ENCODE measurements around the gene KRTAP4-3.

KRTAP4-3 gene

GRCh38 chr17:41153856-41154255, 14.2 kb downstream of the KRTAP4-3 start:
- H3K27me3 ChIP-seq (ENCODE audit: control insufficient read depth in 3 of 3, insufficient read depth in 3 of 3, low read depth in 1 of 3, low read length in 3 of 3), result no peaks in the 10 kb centered on the region
- H2BK120ac ChIP-seq (ENCODE audit: low read depth, low read length), result no peak overlapping the region
- no peak overlapping the region for H2AK5ac ChIP-seq (ENCODE audit: low read depth, low read length)
- no peak overlapping the region for H3K18ac ChIP-seq (ENCODE audit: low read length)
- H2BK15ac ChIP-seq (ENCODE audit: low read length), result no peak overlapping the region
- H3K14ac ChIP-seq (ENCODE audit: low read length), result no peak overlapping the region
- no peaks in the 10 kb centered on the region for H3K36me3 ChIP-seq (replicated peaks in 1 of 2; ENCODE audit: control insufficient read depth in 2 of 2, insufficient read depth in 2 of 2, low read length in 2 of 2)
- H3K79me1 ChIP-seq (ENCODE audit: low read depth, low read length), result no peaks in the 10 kb centered on the region
- H2BK5ac ChIP-seq (ENCODE audit: low read length), result no peak overlapping the region
- DNase-seq (ENCODE audit: low spot score), result no peak
- no peak overlapping the region for H3K4ac ChIP-seq (ENCODE audit: low read length)
- H2BK12ac ChIP-seq (ENCODE audit: low read length), result no peak overlapping the region
- H4K91ac ChIP-seq (ENCODE audit: low read depth, low read length, poor library complexity), result no peak overlapping the region
- H3K23ac ChIP-seq (ENCODE audit: low read depth, low read length, poor library complexity), result no peak overlapping the region
- no peak overlapping the region for H3K9ac ChIP-seq (ENCODE audit: low read depth, low read length, poor library complexity)
- H4K8ac ChIP-seq (ENCODE audit: low read depth, low read length), result no peak overlapping the region
- no peak overlapping the region for H3K27ac ChIP-seq (replicated peaks; ENCODE audit: low read length)
- H3K9me3 ChIP-seq (replicated peaks in 1 of 2; ENCODE audit: control insufficient read depth in 2 of 2, insufficient read depth in 1 of 2, low read depth in 1 of 2, low read length in 2 of 2), result no peaks in the 10 kb centered on the region
- no peak overlapping the region for H3K4me2 ChIP-seq (ENCODE audit: insufficient read depth, low read length, poor library complexity, severe bottlenecking)
- H3K4me1 ChIP-seq (ENCODE audit: control insufficient read depth in 2 of 2, insufficient read depth in 1 of 2, low read depth in 1 of 2, low read length in 2 of 2), result no peaks in the 10 kb centered on the region
- H3K4me3 ChIP-seq (ENCODE audit: low read length in 2 of 2), result no peak overlapping the region
- WGBS, 2 donors (ENCODE audit: extremely low coverage in 2 of 2, insufficient read length in 2 of 2, insufficient replicate concordance in 1 of 2), result no CpG with 5 or more reads among the region's 2 CpGs
- no peak overlapping the region for H2AFZ ChIP-seq (ENCODE audit: low read length)

- H4K91ac ChIP-seq (ENCODE audit: low read depth, low read length, poor library complexity), result no peak overlapping the region
- no peak overlapping the region for H3K27ac ChIP-seq (replicated peaks; ENCODE audit: low read length)
- no peaks in the 10 kb centered on the region for H3K27me3 ChIP-seq (ENCODE audit: control insufficient read depth in 3 of 3, insufficient read depth in 3 of 3, low read depth in 1 of 3, low read length in 3 of 3)
- H3K14ac ChIP-seq (ENCODE audit: low read length), result no peak overlapping the region
- H3K4me1 ChIP-seq (ENCODE audit: control insufficient read depth in 2 of 2, insufficient read depth in 1 of 2, low read depth in 1 of 2, low read length in 2 of 2), result no peaks in the 10 kb centered on the region
- H3K23ac ChIP-seq (ENCODE audit: low read depth, low read length, poor library complexity), result no peak overlapping the region
- H2BK15ac ChIP-seq (ENCODE audit: low read length), result no peak overlapping the region
- H2BK12ac ChIP-seq (ENCODE audit: low read length), result no peak overlapping the region
- H3K36me3 ChIP-seq (replicated peaks in 1 of 2; ENCODE audit: control insufficient read depth in 2 of 2, insufficient read depth in 2 of 2, low read length in 2 of 2), result no peaks in the 10 kb centered on the region
- no peak overlapping the region for H4K8ac ChIP-seq (ENCODE audit: low read depth, low read length)
- DNase-seq (ENCODE audit: low spot score), result no peak
- no CpG with 5 or more reads among the region's 2 CpGs for WGBS, 2 donors (ENCODE audit: extremely low coverage in 2 of 2, insufficient read length in 2 of 2, insufficient replicate concordance in 1 of 2)
- H3K79me1 ChIP-seq (ENCODE audit: low read depth, low read length), result no peaks in the 10 kb centered on the region
- no peak overlapping the region for H3K4me3 ChIP-seq (ENCODE audit: low read length in 2 of 2)
- no peak overlapping the region for H3K4ac ChIP-seq (ENCODE audit: low read length)
- H2AFZ ChIP-seq (ENCODE audit: low read length), result no peak overlapping the region
- no peak overlapping the region for H2AK5ac ChIP-seq (ENCODE audit: low read depth, low read length)
- no peak overlapping the region for H3K4me2 ChIP-seq (ENCODE audit: insufficient read depth, low read length, poor library complexity, severe bottlenecking)
- H2BK5ac ChIP-seq (ENCODE audit: low read length), result no peak overlapping the region
- H3K9ac ChIP-seq (ENCODE audit: low read depth, low read length, poor library complexity), result no peak overlapping the region
- no peak overlapping the region for H2BK120ac ChIP-seq (ENCODE audit: low read depth, low read length)
- H3K9me3 ChIP-seq (replicated peaks in 1 of 2; ENCODE audit: control insufficient read depth in 2 of 2, insufficient read depth in 1 of 2, low read depth in 1 of 2, low read length in 2 of 2), result no peaks in the 10 kb centered on the region
- no peak overlapping the region for H3K18ac ChIP-seq (ENCODE audit: low read length)
Observed at GRCh38 chr17:41151525-41151924, 16.5 kb downstream of the KRTAP4-3 start.

- no peak overlapping the region for H2AFZ ChIP-seq (ENCODE audit: low read length)
- no peak overlapping the region for H2AK5ac ChIP-seq (ENCODE audit: low read depth, low read length)
- no peak overlapping the region for H3K23ac ChIP-seq (ENCODE audit: low read depth, low read length, poor library complexity)
- H3K4me3 ChIP-seq (ENCODE audit: low read length in 2 of 2), result no peak overlapping the region
- no peaks in the 10 kb centered on the region for H3K9me3 ChIP-seq (replicated peaks in 1 of 2; ENCODE audit: control insufficient read depth in 2 of 2, insufficient read depth in 1 of 2, low read depth in 1 of 2, low read length in 2 of 2)
- no peaks in the 10 kb centered on the region for H3K79me1 ChIP-seq (ENCODE audit: low read depth, low read length)
- no peak overlapping the region for H3K18ac ChIP-seq (ENCODE audit: low read length)
- H3K9ac ChIP-seq (ENCODE audit: low read depth, low read length, poor library complexity), result no peak overlapping the region
- WGBS, 2 donors (ENCODE audit: extremely low coverage in 2 of 2, insufficient read length in 2 of 2, insufficient replicate concordance in 1 of 2), result no CpG with 5 or more reads among the region's 4 CpGs
- no peak overlapping the region for H4K91ac ChIP-seq (ENCODE audit: low read depth, low read length, poor library complexity)
- H2BK120ac ChIP-seq (ENCODE audit: low read depth, low read length), result no peak overlapping the region
- H3K27ac ChIP-seq (replicated peaks; ENCODE audit: low read length), result no peak overlapping the region
- H3K27me3 ChIP-seq (ENCODE audit: control insufficient read depth in 3 of 3, insufficient read depth in 3 of 3, low read depth in 1 of 3, low read length in 3 of 3), result no peaks in the 10 kb centered on the region
- H2BK5ac ChIP-seq (ENCODE audit: low read length), result no peak overlapping the region
- DNase-seq (ENCODE audit: low spot score), result no peak
- no peak overlapping the region for H2BK15ac ChIP-seq (ENCODE audit: low read length)
- no peaks in the 10 kb centered on the region for H3K36me3 ChIP-seq (replicated peaks in 1 of 2; ENCODE audit: control insufficient read depth in 2 of 2, insufficient read depth in 2 of 2, low read length in 2 of 2)
- H4K8ac ChIP-seq (ENCODE audit: low read depth, low read length), result no peak overlapping the region
- no peak overlapping the region for H3K4ac ChIP-seq (ENCODE audit: low read length)
- no peaks in the 10 kb centered on the region for H3K4me1 ChIP-seq (ENCODE audit: control insufficient read depth in 2 of 2, insufficient read depth in 1 of 2, low read depth in 1 of 2, low read length in 2 of 2)
- H3K14ac ChIP-seq (ENCODE audit: low read length), result no peak overlapping the region
- H2BK12ac ChIP-seq (ENCODE audit: low read length), result no peak overlapping the region
- H3K4me2 ChIP-seq (ENCODE audit: insufficient read depth, low read length, poor library complexity, severe bottlenecking), result no peak overlapping the region
Observed at GRCh38 chr17:41150026-41150425, 18.0 kb downstream of the KRTAP4-3 start.

DNA sequence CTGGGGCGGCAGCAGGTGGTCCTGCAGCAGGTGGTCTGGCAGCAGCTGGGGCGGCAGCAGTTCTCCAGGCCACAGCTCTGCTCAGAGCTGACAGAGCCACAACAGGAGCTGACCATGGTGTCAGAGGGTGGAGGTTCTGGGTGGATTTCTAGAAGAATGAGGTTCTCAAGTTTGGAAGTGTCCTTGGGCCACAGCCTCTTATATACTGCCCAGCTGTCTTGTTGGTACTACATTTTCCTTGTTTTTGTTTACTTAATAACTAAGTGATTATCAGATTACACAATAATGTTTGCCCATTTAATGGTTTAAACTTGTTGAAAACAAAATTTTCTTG, 18.4 kb downstream of the KRTAP4-3 start, which contains the start of gene KRTAP4-5:
KRTAP4-5 (minus strand) TSS at position 174 of the 334 bp plus-strand sequence; CDS start at position 116, 58 bp downstream.
- DNase-seq (ENCODE audit: low spot score), result no peak
- H3K79me1 ChIP-seq (ENCODE audit: low read depth, low read length), result no peaks in the 10 kb centered on the region
- H3K36me3 ChIP-seq (replicated peaks in 1 of 2; ENCODE audit: control insufficient read depth in 2 of 2, insufficient read depth in 2 of 2, low read length in 2 of 2), result no peaks in the 10 kb centered on the region
- no peak within 1 kb of the TSS for H3K9ac ChIP-seq (ENCODE audit: low read depth, low read length, poor library complexity)
- no peak within 1 kb of the TSS for H2AK5ac ChIP-seq (ENCODE audit: low read depth, low read length)
- peak within 1 kb of the TSS; percentile 38 for H3K18ac ChIP-seq (ENCODE audit: low read length)
- peak within 1 kb of the TSS; percentile 17 for H4K8ac ChIP-seq (ENCODE audit: low read depth, low read length)
- H2AFZ ChIP-seq (ENCODE audit: low read length), result no peak within 1 kb of the TSS
- peak within 1 kb of the TSS; percentile 30 for H4K91ac ChIP-seq (ENCODE audit: low read depth, low read length, poor library complexity)
- no peak within 1 kb of the TSS for H2BK5ac ChIP-seq (ENCODE audit: low read length)
- peak within 1 kb of the TSS; percentile 21 for H3K14ac ChIP-seq (ENCODE audit: low read length)
- no peak within 1 kb of the TSS for H3K4ac ChIP-seq (ENCODE audit: low read length)
- H3K4me1 ChIP-seq (ENCODE audit: control insufficient read depth in 2 of 2, insufficient read depth in 1 of 2, low read depth in 1 of 2, low read length in 2 of 2), result no peaks in the 10 kb centered on the region
- H3K9me3 ChIP-seq (replicated peaks in 1 of 2; ENCODE audit: control insufficient read depth in 2 of 2, insufficient read depth in 1 of 2, low read depth in 1 of 2, low read length in 2 of 2), result no peaks in the 10 kb centered on the region
- H3K23ac ChIP-seq (ENCODE audit: low read depth, low read length, poor library complexity), result no peak within 1 kb of the TSS
- H3K27me3 ChIP-seq (ENCODE audit: control insufficient read depth in 3 of 3, insufficient read depth in 3 of 3, low read depth in 1 of 3, low read length in 3 of 3), result no peaks in the 10 kb centered on the region
- no peak within 1 kb of the TSS for H2BK120ac ChIP-seq (ENCODE audit: low read depth, low read length)
- H3K4me3 ChIP-seq (ENCODE audit: low read length in 2 of 2), result no peak within 1 kb of the TSS
- H2BK12ac ChIP-seq (ENCODE audit: low read length), result no peak within 1 kb of the TSS
- H3K27ac ChIP-seq (replicated peaks; ENCODE audit: low read length), result no peak within 1 kb of the TSS
- no peak within 1 kb of the TSS for H3K4me2 ChIP-seq (ENCODE audit: insufficient read depth, low read length, poor library complexity, severe bottlenecking)
- no peak within 1 kb of the TSS for H2BK15ac ChIP-seq (ENCODE audit: low read length)
- no CpG with 5 or more reads among the region's 2 CpGs for WGBS, 2 donors (ENCODE audit: extremely low coverage in 2 of 2, insufficient read length in 2 of 2, insufficient replicate concordance in 1 of 2)

All from neuronal stem cell (in vitro differentiated cells).